Dermis blood vessel endothelial cell (primary cell): ENCODE results near the gene BABAM1. TPM values are rescaled to one million over a fixed set of nuclear protein-coding genes. Genes with fewer than 3 reads are reported as not detected.
A peak's percentile ranks its signal among the peaks of the same experiment; 100 is the strongest.
"Not testable (repeated sequence)": the region's sequence is repeated elsewhere in the genome, so short reads cannot be mapped to it uniquely, and the experiment has no call there.

Experiments
- DNase-seq: peaks from one replicate; pipeline ENCODE4 v3.0.0; 2010
- total RNA-seq: library from RNA; depleted of rRNA; stranded (reverse); fragments of >200 nt; gene quantifications from 2 replicates; pipeline ENCODE4 v1.2.3, GENCODE V29; 2014

BABAM1 gene
- total RNA-seq, 1 donor from 2014 or later = 98.2 TPM

DNA sequence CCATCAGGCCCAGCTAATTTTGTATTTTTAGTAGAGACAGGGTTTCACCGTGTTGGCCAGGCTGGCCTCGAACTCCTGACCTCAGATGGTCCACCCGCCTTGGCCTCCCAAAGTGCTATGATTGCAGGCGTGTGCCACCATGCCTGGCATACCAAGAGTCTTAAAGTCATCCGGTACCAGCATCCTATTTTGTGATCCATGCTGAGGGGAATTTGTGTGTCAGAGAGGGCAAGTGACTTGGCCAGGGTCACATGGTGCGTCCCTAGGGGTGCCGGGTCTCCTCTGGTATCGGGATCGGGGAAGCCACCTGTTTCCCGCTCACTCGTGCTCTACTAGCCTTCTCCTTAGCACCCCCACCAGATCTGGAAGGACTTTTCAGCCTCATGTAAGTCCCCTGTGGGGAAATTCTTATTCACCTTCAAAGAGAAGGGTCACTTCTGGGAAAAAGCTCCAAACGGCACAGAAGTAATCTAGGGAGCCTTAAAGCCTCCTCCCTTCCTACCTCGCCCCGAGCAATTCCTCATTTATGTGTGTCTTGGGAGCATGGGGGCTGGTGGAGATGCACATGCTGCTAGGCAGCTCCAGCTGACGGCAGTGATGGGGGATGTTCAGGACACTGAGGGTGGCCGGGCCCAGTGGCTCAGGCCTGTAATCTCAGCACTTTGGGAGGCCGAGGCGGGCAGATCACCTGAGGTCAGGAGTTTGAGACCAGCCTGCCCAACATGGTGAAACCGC lies 8.4 kb downstream of the BABAM1 start:
- no peak for DNase-seq

DNA sequence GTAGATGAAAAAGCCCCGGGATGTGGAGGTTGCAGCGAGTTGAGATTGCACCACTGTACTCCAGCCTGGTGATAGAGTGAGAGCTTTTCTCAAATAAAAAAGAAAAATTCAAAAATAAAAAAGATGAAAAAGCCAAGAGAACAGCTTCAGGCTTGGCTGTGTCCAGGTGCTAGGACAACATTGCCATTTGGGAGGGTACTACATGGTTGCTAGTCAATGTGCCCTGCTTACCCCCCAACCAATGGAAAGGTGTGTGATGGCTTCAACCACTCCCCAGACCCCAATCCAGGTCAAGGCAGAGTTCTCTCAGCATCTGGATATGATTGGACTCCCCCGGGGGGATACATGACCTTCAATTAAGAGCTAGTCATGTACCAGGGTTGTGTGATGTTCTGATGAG lies 12.2 kb downstream of the BABAM1 start:
- DNase-seq = no peak

DNA sequence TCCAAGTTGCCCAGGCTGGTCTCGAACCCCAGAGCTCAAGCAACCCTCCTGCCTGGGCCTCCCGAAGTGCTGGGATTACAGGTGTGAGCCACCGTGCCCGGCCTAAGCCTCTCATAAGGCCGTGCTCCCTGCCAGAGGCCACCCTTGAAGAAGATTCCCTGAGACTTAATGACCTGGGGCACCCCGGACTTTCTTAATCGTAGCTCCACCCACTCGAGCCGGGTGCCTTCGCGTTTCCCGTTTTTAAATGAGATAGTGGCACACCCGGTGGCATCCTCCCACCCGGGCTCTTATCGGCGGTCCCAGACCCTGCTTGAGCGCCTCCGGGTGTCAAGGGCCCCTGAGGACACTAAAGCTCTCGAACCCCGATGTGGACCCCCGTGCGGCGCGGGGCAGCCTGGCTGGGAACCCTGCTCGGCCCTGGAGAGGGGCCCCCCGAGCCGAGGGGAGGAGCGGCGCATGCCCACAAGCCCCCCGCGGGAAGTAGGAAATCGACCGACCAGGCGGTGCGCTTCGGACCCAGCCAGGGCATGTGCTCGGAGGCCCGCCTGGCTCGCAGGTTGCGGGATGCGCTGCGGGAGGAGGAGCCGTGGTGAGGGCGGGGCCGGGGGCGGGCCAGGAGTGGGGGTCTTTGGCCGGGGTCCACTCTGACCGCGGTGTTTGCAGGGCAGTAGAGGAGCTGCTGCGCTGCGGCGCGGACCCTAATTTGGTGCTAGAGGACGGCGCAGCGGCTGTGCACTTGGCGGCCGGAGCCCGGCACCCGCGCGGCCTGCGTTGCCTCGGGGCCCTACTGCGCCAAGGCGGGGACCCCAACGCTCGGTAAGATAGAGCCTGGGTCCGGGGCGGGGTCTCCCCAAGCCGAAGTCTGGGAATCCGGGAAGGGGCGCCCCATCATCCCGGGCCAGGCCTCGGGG lies 14.4 kb downstream of the BABAM1 start, which contains the start of gene ANKLE1:
TSS of gene ANKLE1 (plus strand) at position 511 of the 914 bp plus-strand sequence. CDS start at position 531, 20 bp downstream.
- peak; percentile 39 for DNase-seq

DNA sequence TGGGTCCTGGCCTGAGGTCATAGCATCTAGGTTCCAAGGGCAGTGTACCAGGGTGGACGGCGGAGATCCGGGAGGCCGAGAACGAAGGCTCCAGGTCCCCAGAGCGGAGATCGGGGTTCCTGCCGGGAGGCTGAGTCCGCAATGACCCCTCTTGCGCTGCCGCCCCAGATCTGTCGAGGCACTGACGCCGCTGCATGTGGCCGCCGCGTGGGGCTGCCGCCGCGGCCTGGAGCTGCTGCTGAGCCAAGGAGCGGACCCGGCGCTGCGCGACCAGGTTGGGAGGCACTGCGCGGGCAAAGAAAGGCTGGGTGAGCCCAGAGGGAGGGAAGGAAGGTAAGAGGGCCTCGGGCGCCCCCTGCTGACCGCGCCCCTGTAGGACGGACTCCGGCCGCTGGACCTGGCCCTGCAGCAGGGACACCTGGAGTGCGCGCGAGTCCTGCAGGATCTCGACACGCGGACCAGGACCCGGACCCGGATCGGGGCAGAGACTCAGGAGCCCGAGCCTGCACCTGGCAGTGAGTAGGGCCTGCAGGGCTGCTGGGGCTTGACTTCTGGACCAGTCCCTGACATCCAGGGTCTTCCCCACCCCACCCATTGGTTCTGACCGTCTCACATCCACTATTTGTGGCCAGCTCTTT lies 15.4 kb downstream of the BABAM1 start:
- DNase-seq = peak; percentile 87

GRCh38 chr19:17283504-17283996 lies 16.3 kb downstream of the BABAM1 start:
- no peak for DNase-seq

- no peak for DNase-seq
Observed at GRCh38 chr19:17285415-17286135, 18.3 kb downstream of the BABAM1 start.

DNA sequence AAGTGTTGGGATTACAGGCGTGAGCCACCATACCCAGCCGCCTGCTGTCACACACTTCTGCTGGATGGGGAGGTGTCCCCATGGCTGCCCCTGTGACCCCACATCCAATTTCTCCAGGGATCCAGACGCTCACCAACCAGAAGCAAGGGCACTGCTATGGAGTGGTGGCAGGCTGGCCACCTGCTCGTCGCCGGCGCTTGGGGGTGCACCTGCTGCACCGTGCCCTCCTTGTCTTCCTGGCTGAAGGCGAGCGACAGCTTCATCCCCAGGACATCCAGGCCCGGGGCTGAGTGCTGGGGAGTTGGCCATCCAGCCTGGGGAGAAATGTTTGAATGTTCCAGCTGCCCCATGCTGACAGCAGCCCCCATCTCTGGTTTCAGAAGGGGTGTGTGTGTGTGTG lies 19.0 kb downstream of the BABAM1 start:
- DNase-seq = no peak

DNA sequence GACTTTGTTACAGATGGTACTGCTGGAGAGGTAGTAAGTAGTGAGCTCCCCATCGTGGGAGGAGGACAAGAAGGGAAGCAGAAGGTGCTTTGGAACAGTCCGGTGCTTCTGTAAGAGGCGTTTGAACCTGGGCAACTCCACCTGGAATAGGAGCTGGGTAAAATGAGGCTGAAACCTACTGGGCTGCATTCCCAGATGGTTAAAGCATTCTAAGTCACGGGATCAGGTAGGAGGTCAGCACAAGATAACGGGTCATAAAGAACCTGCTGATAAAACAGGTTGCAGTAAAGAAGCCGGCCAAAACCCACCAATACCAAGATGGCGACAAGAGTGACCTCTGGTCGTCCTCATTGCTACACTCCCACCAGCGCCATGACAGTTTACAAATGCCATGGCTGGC lies 19.5 kb downstream of the BABAM1 start:
- DNase-seq = no peak

DNA sequence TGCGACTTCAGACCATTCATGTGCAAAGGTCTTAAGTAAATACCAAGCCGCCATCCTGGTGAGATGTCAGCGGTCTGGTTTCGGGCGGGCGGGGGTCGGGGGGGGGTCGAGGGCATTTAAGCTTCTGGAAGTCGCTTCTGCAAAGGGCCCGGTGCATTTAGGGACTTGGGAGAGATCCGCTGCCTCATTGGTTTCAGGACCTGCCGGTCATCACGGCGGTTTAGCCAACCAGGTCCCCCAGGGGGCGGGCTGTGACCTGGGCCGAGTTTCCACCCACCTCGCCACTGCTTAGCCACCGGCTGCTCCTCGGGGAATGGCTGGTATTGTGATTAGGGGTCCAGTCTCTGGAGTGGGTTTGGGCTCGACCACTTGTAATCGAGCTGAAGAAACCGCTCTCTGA lies 22.2 kb downstream of the BABAM1 start:
- DNase-seq = peak; percentile 92

DNA sequence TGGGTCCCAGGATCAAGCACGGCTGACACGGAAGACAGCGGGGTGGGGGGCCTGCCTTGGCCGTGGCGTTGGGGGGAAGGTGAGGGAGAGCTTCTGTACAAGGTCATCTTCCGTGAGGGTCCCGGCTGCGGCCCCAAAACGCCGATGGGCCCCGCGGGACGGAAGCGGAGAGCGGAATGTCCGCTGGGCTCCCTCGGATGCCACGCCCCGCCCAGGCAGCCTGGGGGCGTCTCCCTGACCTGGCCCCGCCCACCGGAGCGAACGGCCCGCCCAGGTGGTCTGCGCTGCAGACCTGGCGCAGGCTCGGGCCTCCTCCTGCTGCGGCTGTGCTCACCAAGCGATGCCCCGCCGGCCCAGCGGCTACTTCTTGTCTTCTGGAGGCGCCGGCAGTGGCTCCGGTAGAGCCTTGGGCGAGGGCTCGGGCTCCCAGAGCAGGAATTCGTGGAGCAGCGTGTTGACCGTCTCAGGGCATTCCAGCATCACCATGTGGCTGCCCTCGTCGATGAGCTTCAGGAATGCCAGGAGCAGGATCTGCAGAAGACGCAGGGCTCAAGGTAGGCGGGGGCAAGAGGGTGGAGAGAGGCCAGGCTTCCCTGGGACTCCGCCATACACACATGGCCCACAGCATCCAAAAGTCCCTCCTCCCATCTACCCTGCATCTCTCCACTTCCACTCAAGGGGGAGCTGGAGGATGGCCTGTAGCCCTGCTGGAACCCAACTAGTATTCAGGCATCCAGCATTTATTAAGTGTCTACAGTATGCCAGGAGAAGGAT lies 25.2 kb downstream of the BABAM1 start:
- peak; percentile 92 for DNase-seq

GRCh38 chr19:17293605-17294004 lies 26.4 kb downstream of the BABAM1 start:
- no peak for DNase-seq

- peak; percentile 44 for DNase-seq
Observed at GRCh38 chr19:17294051-17294891, 27.0 kb downstream of the BABAM1 start.

GRCh38 chr19:17295551-17295950 lies 28.3 kb downstream of the BABAM1 start:
- not testable (repeated sequence) for DNase-seq

DNA sequence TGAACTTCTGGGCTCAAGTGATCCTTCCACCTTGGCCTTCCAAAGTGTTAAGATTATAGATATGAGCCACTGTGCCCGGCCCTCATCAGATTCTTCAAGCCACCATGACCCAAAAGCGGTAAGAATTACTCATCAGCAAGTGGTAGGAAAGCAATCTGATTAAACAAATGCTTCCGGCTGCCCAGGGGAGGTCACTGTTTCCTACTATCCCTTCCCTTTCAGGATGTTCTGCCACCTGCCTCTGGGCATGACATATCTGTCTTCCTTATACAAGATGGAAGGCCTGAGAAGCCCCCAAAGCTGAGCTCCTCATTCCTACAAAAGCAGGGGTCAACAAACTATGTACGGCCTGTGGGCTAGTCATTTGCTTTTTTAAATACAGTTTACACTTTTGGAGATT lies 29.0 kb downstream of the BABAM1 start:
- DNase-seq = peak; percentile 78

DNA sequence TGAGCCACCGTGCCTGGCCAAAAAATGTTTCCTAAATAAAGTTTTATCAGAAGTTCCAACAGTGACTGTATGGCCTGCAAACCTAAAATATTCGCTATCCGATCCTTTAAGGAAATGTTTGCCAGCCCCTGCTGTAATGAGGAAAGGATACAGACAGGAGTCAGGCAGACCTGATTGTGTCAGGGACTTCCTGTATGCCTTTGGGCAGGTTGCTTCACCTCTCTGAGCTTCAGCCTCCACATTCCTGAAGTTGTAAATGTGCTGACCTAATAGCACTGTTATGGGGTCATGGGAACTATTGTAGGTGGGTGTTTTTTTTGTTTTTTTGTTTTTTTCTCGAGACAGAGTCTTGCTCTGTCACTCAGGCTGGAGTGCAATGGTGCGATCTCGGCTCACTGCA lies 29.7 kb downstream of the BABAM1 start:
- no peak for DNase-seq

DNA sequence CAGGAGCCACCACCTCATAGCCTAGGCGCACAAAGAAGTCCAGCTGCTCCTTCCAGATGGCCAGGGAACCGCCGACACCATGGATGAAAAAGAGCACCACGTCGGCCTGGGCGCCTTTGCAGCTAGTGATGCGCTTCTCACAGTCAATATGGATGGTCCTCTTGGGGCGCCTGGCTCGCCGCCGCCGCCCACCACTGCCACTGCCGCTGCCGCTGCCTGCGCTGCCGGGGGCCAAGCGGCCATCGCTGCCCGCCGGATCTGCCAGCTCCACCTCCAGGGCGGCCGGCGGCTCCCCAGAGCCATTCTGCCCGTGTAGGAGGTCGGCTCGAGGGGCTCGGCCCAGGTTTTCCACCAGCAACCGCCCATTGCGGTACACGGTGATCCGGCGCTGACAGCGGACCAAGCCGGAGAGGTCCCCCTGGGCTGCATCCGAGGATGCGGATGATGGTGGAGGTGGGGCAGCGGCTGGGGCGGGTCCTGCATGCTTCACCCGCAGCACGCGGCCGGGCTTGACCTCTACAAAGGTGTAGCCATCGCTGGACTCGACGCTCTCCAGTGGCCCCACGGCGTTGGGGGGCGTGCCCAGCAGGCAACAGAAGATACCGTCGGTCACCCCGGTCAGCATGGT lies 33.9 kb downstream of the BABAM1 start:
- DNase-seq = no peak

GRCh38 chr19:17302391-17303166 lies 35.3 kb downstream of the BABAM1 start:
- no peak for DNase-seq

- peak; percentile 98 for DNase-seq
Observed at GRCh38 chr19:17303167-17303939, 36.1 kb downstream of the BABAM1 start, which contains the start of gene ABHD8. ABHD8 (minus strand) TSS chr19:17303425; CDS start chr19:17301616, 1,809 bp downstream.
